Peyer's patch (tissue), 4 donors: Measurements from ENCODE around the gene DENND2A. TPM values are rescaled to one million over a fixed set of nuclear protein-coding genes. Genes with fewer than 3 reads are reported as not detected.
A peak's percentile ranks its signal among the peaks of the same experiment; 100 is the strongest.
"Not testable (repeated sequence)": the region's sequence is repeated elsewhere in the genome, so short reads cannot be mapped to it uniquely, and the experiment has no call there.

Experiments
- DNase-seq, 3 donors: peaks; one replicate each; pipeline ENCODE4 v3.0.0-alpha.2; 2017 to 2019
- H3K27ac ChIP-seq, 4 donors: fragments of 200-600 bp; sonication (generic); one replicate each; pipeline ENCODE4 v1.5.1; 2016 to 2019
- H3K27me3 ChIP-seq, 2 donors: fragments of 200-600 bp; sonication (generic); one replicate each; pipeline ENCODE4 v1.5.1; 2019
- H3K36me3 ChIP-seq, 3 donors: fragments of 200-600 bp; sonication (generic); one replicate each; pipeline ENCODE4 v1.5.1; 2016 to 2019
- H3K4me1 ChIP-seq, 4 donors: fragments of 200-600 bp; sonication (generic); one replicate each; pipeline ENCODE4 v1.5.1; 2016 to 2019
- H3K4me3 ChIP-seq, 4 donors: fragments of 200-600 bp; sonication (generic); 1 replicate in 3 of 4; 2 replicates in 1 of 4; pipeline ENCODE4 v1.5.1; 2016 to 2019; ENCODE audit warnings: mild to moderate bottlenecking in 1 of 4
- H3K9me3 ChIP-seq, 4 donors: fragments of 200-600 bp; sonication (generic); one replicate each; pipeline ENCODE4 v1.5.1; 2016 to 2019; ENCODE audit warnings: mild to moderate bottlenecking in 1 of 4
- CTCF ChIP-seq, 6 experiments: fragments of 450-650 bp in 4 of 6; fragments of 200-600 bp in 2 of 6; sonication (generic) in 1 of 6; IDR thresholded peaks; one replicate each; pipeline ENCODE4 v1.5.1; 2017 to 2019; ENCODE audit warnings: antibody characterized with exemption in 6 of 6, mild to moderate bottlenecking in 3 of 6, moderate library complexity in 1 of 6
- POLR2A ChIP-seq, 2 donors: fragments of 450-650 bp; IDR thresholded peaks; one replicate each; pipeline ENCODE4 v1.5.1; 2017; ENCODE audit warnings: antibody characterized with exemption in 2 of 2, mild to moderate bottlenecking in 2 of 2, moderate library complexity in 2 of 2
- total RNA-seq, 4 donors: library from RNA; depleted of rRNA; stranded (reverse); fragments of >200 nt; gene quantifications; one replicate each; pipeline ENCODE4 v1.1.0, GENCODE V29; 2016

DENND2A gene
- total RNA-seq, 4 donors from 2014 or later, result 1.6 to 44.6 (median 8.3) TPM

- peaks cover 0 to 15% (median 2%) of the 10 kb centered on the region in 4 donors for H3K4me1 ChIP-seq
- peaks cover 0 to 43% (median 0%) of the 10 kb centered on the region in 3 donors for H3K36me3 ChIP-seq
- TF ChIP-seq CTCF (IDR thresholded peaks at IDR 0.05) (no peak), POLR2A (IDR thresholded peaks at IDR 0.05) (no peak)
- H3K27ac ChIP-seq, result no peak overlapping the region
- no peaks in the 10 kb centered on the region for H3K27me3 ChIP-seq
- H3K4me3 ChIP-seq, result no peak overlapping the region
- peak in 1 of 3 donors; percentile 23 for DNase-seq
- H3K9me3 ChIP-seq, result no peaks in the 10 kb centered on the region
Observed at GRCh38 chr7:140679186-140679585, 38.6 kb upstream of the DENND2A start.

- TF ChIP-seq CTCF (IDR thresholded peaks at IDR 0.05) (no peak), POLR2A (IDR thresholded peaks at IDR 0.05) (no peak)
- DNase-seq, result peak in 1 of 3 donors; percentile 36
- Histone ChIP-seq H3K27me3 (no peaks in the 10 kb centered on the region), H3K9me3 (no peaks in the 10 kb centered on the region), H3K4me1 (peaks cover 0 to 19% (median 6%) of the 10 kb centered on the region in 4 donors), H3K36me3 (peaks cover 0 to 43% (median 0%) of the 10 kb centered on the region in 3 donors), H3K4me3 (no peak overlapping the region), H3K27ac (no peak overlapping the region)
Observed at GRCh38 chr7:140678816-140679130, 38.2 kb upstream of the DENND2A start.

GRCh38 chr7:140678081-140678815 lies 37.6 kb upstream of the DENND2A start:
- Histone ChIP-seq H3K4me1 (peaks cover 0 to 24% (median 8%) of the 10 kb centered on the region in 4 donors), H3K36me3 (peaks cover 0 to 39% (median 0%) of the 10 kb centered on the region in 3 donors), H3K27ac (no peak overlapping the region), H3K27me3 (no peaks in the 10 kb centered on the region), H3K9me3 (no peaks in the 10 kb centered on the region), H3K4me3 (no peak overlapping the region)
- DNase-seq, result peak in 1 of 3 donors; percentile 38
- TF ChIP-seq POLR2A (IDR thresholded peaks at IDR 0.05) (no peak), CTCF (IDR thresholded peaks at IDR 0.05) (no peak)

GRCh38 chr7:140677496-140677895 lies 36.9 kb upstream of the DENND2A start:
- TF ChIP-seq POLR2A (IDR thresholded peaks at IDR 0.05) (no peak), CTCF (IDR thresholded peaks at IDR 0.05) (no peak)
- no peak for DNase-seq
- no peaks in the 10 kb centered on the region for H3K9me3 ChIP-seq
- H3K27ac ChIP-seq, result no peak overlapping the region
- no peaks in the 10 kb centered on the region for H3K27me3 ChIP-seq
- H3K4me3 ChIP-seq, result no peak overlapping the region
- peaks cover 0 to 36% (median 0%) of the 10 kb centered on the region in 3 donors for H3K36me3 ChIP-seq
- peaks cover 0 to 25% (median 8%) of the 10 kb centered on the region in 4 donors for H3K4me1 ChIP-seq

- H3K4me1 ChIP-seq, result peaks cover 0 to 25% (median 8%) of the 10 kb centered on the region in 4 donors
- not testable (repeated sequence) for H3K4me3 ChIP-seq, H3K27me3 ChIP-seq, H3K9me3 ChIP-seq
- DNase-seq, result peak in 1 of 3 donors; percentile 33
- peaks cover 0 to 34% (median 0%) of the 10 kb centered on the region in 3 donors for H3K36me3 ChIP-seq
- H3K27ac ChIP-seq, result peak overlapping the region in 1 of 4 donors; percentile 90
Observed at GRCh38 chr7:140676956-140677355, 36.3 kb upstream of the DENND2A start.

GRCh38 chr7:140676306-140676705 lies 35.7 kb upstream of the DENND2A start:
- no peaks in the 10 kb centered on the region for H3K27me3 ChIP-seq
- DNase-seq, result peak in 2 of 3 donors; percentile 51 to 63
- H3K4me3 ChIP-seq, result no peak overlapping the region
- peaks cover 0 to 27% (median 0%) of the 10 kb centered on the region in 3 donors for H3K36me3 ChIP-seq
- TF ChIP-seq CTCF (IDR thresholded peaks at IDR 0.05), result no peak
- no peak for TF ChIP-seq POLR2A (IDR thresholded peaks at IDR 0.05)
- H3K9me3 ChIP-seq, result no peaks in the 10 kb centered on the region
- peaks cover 0 to 25% (median 8%) of the 10 kb centered on the region in 4 donors for H3K4me1 ChIP-seq
- H3K27ac ChIP-seq, result peak overlapping the region in 1 of 4 donors; percentile 90
